OCI-LY7 (cell line): ENCODE measurements around the gene ATP6V0A4. TPM values are rescaled to one million over a fixed set of nuclear protein-coding genes. Genes with fewer than 3 reads are reported as not detected.
"Not testable (repeated sequence)": the region's sequence is repeated elsewhere in the genome, so short reads cannot be mapped to it uniquely, and the experiment has no call there.

Experiments
- BruUV-seq: library from RNA; stranded (reverse); fragments of 400-500 nt; replicated peaks from 2 replicates; lab custom pipeline; 2021; lab: Mats Ljungman, UMichigan
- CTCF ChIA-PET: fragments of 300-600 bp; sonication (Branson Sonifier 250); formaldehyde crosslinking; loops from one replicate; lab custom pipeline; 2022; ENCODE audit warnings: antibody characterized with exemption; ENCODE audit not compliant: unreplicated experiment; lab: Charles Lee
- POLR2A ChIA-PET: fragments of 300-600 bp; sonication (Branson Sonifier 250); formaldehyde crosslinking; loops from one replicate; lab custom pipeline; 2022; ENCODE audit warnings: antibody characterized with exemption; lab: Charles Lee
- DNase-seq: peaks from one replicate; pipeline ENCODE4 v3.0.0-alpha.2; 2015; ENCODE audit warnings: low spot score
- H2AFZ ChIP-seq: fragments of 200-600 bp; sonication (generic), shearing (Covaris generic); 2 replicates; pipeline ENCODE4 v1.6.1; 2014; ENCODE audit warnings: mild to moderate bottlenecking, antibody characterized with exemption, low read length, moderate library complexity
- H3K27ac ChIP-seq: fragments of 200-600 bp; sonication (generic); 2 replicates; pipeline ENCODE4 v1.5.1; 2014; ENCODE audit warnings: mixed run types, low read depth, mild to moderate bottlenecking, moderate library complexity, low read length, inconsistent platforms; ENCODE audit not compliant: poor library complexity, severe bottlenecking
- H3K36me3 ChIP-seq: fragments of 200-600 bp; sonication (generic); 2 replicates; pipeline ENCODE4 v1.6.1; 2014; ENCODE audit warnings: mild to moderate bottlenecking, antibody characterized with exemption, low read length, moderate library complexity, mixed read lengths; ENCODE audit not compliant: insufficient read depth
- H3K4me1 ChIP-seq: fragments of 200-600 bp; sonication (generic); 2 replicates; pipeline ENCODE4 v1.5.1; 2014; ENCODE audit warnings: mild to moderate bottlenecking, low read length; ENCODE audit not compliant: insufficient read depth, poor library complexity, severe bottlenecking
- H3K4me2 ChIP-seq: fragments of 200-600 bp; sonication (generic); 2 replicates; pipeline ENCODE4 v1.6.1; 2014; ENCODE audit warnings: mild to moderate bottlenecking, low read length
- H3K4me3 ChIP-seq: fragments of 200-600 bp; sonication (generic); 2 replicates; pipeline ENCODE4 v1.5.1; 2014; ENCODE audit warnings: mild to moderate bottlenecking, low read depth, low read length; ENCODE audit not compliant: poor library complexity, severe bottlenecking
- H3K79me2 ChIP-seq: fragments of 200-600 bp; sonication (generic); 2 replicates; pipeline ENCODE4 v1.6.1; 2016; ENCODE audit warnings: low read depth, mild to moderate bottlenecking, low read length, moderate library complexity, mixed read lengths; ENCODE audit not compliant: insufficient read depth
- H3K9me2 ChIP-seq: fragments of 200-600 bp; sonication (generic); 2 replicates; pipeline ENCODE4 v1.6.1; 2016; ENCODE audit warnings: mild to moderate bottlenecking, low read length, mixed read lengths; ENCODE audit not compliant: insufficient read depth
- H3K9me3 ChIP-seq: fragments of 200-600 bp; sonication (generic); 2 replicates; pipeline ENCODE4 v1.6.1; 2014; ENCODE audit warnings: mild to moderate bottlenecking, mixed run types, low read length, mixed read lengths
- H4K20me1 ChIP-seq: fragments of 200-600 bp; sonication (generic); 2 replicates; pipeline ENCODE4 v1.6.1; 2014; ENCODE audit warnings: mild to moderate bottlenecking, antibody characterized with exemption, low read length, moderate library complexity, mixed read lengths; ENCODE audit not compliant: insufficient read depth
- EZH2phosphoT487 ChIP-seq: fragments of 200-600 bp; sonication (generic); IDR thresholded peaks from 2 replicates; pipeline ENCODE4 v1.6.1; 2018; ENCODE audit warnings: low read depth, borderline replicate concordance, mild to moderate bottlenecking, mixed run types, antibody characterized with exemption, low read length, moderate library complexity, mixed read lengths
- intact Hi-C: fragments of 100-400 bp; cut with micrococcal nuclease; formaldehyde crosslinking; loops from one replicate; pipeline ENCODE4 v1.10.0; 2022; ENCODE audit not compliant: unreplicated experiment
- total RNA-seq, 2 experiments: library from RNA; depleted of rRNA in 1 of 2; stranded (reverse); fragments of >200 nt in 1 of 2; shearing (Covaris generic) in 1 of 2; gene quantifications; 2 replicates each; pipeline ENCODE4 v1.2.3, GENCODE V29; 2014 to 2022
- TF ChIP-seq, protein P1 (sequence below): fragments of 200-600 bp; sonication (generic); conservative IDR thresholded peaks from 2 replicates; pipeline ENCODE4 v1.5.1; 2014; ENCODE audit warnings: mild to moderate bottlenecking, antibody characterized with exemption, low read length, moderate library complexity, mixed read lengths

ATP6V0A4 gene
- total RNA-seq, 2 experiments from 2014 or later, result not detected

DNA sequence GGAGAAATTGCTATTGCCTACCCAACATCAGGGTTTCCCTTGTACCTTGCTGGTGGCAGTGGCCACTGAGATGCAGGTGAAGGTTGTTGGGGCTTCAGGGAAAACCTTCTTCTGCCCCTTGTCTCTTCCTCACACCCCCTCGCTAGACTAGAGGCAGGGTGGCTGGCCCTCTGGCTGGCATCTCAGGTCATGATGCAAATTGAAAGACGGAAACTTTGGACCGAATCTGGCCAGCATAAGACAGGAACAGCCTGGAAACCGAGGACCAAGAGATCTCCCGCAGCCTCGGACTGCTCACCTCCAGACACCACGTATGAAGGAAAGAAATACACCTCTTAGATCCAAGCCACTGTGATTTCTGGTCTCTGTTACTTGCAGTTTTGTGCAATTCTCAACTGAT is 99.7 kb downstream of the ATP6V0A4 start:
- no peaks in the 10 kb centered on the region for H4K20me1 ChIP-seq
- POLR2A ChIA-PET, result no interaction called here
- no peaks in the 10 kb centered on the region for H3K9me3 ChIP-seq
- H3K36me3 ChIP-seq, result no peaks in the 10 kb centered on the region
- no peak overlapping the region for H2AFZ ChIP-seq
- intact Hi-C loops, result no loop called here
- no peak overlapping the region for H3K4me3 ChIP-seq
- CTCF ChIA-PET, result no interaction called here
- DNase-seq, result no peak
- no peak overlapping the region for H3K4me2 ChIP-seq
- BruUV-seq, result no TSS peak
- no peaks in the 10 kb centered on the region for H3K9me2 ChIP-seq
- TF ChIP-seq, protein P1, sequence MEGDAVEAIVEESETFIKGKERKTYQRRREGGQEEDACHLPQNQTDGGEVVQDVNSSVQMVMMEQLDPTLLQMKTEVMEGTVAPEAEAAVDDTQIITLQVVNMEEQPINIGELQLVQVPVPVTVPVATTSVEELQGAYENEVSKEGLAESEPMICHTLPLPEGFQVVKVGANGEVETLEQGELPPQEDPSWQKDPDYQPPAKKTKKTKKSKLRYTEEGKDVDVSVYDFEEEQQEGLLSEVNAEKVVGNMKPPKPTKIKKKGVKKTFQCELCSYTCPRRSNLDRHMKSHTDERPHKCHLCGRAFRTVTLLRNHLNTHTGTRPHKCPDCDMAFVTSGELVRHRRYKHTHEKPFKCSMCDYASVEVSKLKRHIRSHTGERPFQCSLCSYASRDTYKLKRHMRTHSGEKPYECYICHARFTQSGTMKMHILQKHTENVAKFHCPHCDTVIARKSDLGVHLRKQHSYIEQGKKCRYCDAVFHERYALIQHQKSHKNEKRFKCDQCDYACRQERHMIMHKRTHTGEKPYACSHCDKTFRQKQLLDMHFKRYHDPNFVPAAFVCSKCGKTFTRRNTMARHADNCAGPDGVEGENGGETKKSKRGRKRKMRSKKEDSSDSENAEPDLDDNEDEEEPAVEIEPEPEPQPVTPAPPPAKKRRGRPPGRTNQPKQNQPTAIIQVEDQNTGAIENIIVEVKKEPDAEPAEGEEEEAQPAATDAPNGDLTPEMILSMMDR, result no peak
- no peak for TF ChIP-seq EZH2phosphoT487
- H3K79me2 ChIP-seq, result no peaks in the 10 kb centered on the region
- H3K27ac ChIP-seq, result no peak overlapping the region
- H3K4me1 ChIP-seq, result no peaks in the 10 kb centered on the region

DNA sequence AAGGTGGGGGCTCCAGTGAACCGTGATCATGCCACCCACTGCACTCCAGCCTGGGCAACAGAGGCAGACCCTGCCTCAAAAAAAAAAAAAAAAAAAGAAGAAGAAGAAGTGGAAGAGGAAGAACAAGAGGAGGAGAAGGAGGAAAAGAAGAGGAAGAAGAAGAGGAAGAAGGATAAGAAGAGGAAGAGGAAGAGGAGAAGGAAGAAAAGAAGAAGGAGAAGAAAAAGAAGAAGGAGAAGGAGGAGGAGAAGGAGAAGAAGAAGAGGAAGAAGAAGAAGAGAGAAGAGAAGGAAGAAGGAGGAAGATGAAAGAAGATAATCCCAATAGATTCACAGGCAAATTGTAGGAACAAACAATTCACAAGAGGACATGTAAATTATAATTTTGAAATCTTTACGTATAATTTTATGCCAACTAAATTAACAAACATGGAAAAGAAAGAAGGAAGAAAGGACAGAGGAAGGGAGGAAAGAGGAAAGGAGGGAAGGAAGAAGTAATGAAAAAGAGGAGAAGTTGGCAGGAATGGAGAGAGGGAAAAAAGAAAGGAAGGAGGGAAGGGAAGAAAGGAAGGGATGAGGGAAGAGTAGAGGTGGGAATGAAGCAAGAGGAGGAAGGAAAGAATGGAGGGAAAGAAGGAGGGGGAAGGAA is 100.3 kb downstream of the ATP6V0A4 start:
- no TSS peak for BruUV-seq
- no peaks in the 10 kb centered on the region for H4K20me1 ChIP-seq
- H3K4me2 ChIP-seq, result no peak overlapping the region
- DNase-seq, result no peak
- H3K79me2 ChIP-seq, result no peaks in the 10 kb centered on the region
- ChIA-PET POLR2A (no interaction called here), CTCF (no interaction called here)
- TF ChIP-seq, protein P1, result no peak
- TF ChIP-seq EZH2phosphoT487, result no peak
- H3K9me2 ChIP-seq, result no peaks in the 10 kb centered on the region
- H2AFZ ChIP-seq, result no peak overlapping the region
- H3K4me1 ChIP-seq, result no peaks in the 10 kb centered on the region
- H3K9me3 ChIP-seq, result no peaks in the 10 kb centered on the region
- H3K4me3 ChIP-seq, result no peak overlapping the region
- intact Hi-C loops, result no loop called here
- H3K36me3 ChIP-seq, result no peaks in the 10 kb centered on the region
- H3K27ac ChIP-seq, result no peak overlapping the region

DNA sequence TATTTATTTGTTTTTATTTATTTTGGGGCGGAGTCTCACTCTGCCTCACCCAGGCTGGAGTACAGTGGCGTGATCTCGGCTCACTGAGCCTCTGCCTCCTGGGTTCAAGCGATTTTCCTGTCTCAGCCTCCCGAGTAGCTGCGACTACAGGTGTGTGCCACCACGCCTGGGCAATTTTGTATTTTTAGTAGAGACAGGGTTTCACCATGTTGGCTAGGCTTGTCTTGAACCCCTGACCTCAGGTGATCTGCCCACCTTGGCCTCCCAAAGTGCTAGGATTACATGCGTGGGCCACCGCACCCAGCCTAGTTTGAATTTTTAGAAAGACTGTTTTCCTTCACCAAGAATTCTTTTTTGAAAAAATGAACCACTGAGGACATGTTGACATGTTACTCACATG is 102.2 kb downstream of the ATP6V0A4 start:
- H3K79me2 ChIP-seq, DNase-seq, H2AFZ ChIP-seq, intact Hi-C loops, H4K20me1 ChIP-seq, H3K9me3 ChIP-seq, H3K4me1 ChIP-seq, H3K27ac ChIP-seq, BruUV-seq, POLR2A ChIA-PET, H3K36me3 ChIP-seq, H3K4me2 ChIP-seq, CTCF ChIA-PET, H3K9me2 ChIP-seq, H3K4me3 ChIP-seq: not testable (repeated sequence)
